ENCODE measurements around the gene MAN1B1.
"Not testable (repeated sequence)": the region's sequence is repeated elsewhere in the genome, so short reads cannot be mapped to it uniquely, and the experiment has no call there.

Gene MAN1B1

DNA sequence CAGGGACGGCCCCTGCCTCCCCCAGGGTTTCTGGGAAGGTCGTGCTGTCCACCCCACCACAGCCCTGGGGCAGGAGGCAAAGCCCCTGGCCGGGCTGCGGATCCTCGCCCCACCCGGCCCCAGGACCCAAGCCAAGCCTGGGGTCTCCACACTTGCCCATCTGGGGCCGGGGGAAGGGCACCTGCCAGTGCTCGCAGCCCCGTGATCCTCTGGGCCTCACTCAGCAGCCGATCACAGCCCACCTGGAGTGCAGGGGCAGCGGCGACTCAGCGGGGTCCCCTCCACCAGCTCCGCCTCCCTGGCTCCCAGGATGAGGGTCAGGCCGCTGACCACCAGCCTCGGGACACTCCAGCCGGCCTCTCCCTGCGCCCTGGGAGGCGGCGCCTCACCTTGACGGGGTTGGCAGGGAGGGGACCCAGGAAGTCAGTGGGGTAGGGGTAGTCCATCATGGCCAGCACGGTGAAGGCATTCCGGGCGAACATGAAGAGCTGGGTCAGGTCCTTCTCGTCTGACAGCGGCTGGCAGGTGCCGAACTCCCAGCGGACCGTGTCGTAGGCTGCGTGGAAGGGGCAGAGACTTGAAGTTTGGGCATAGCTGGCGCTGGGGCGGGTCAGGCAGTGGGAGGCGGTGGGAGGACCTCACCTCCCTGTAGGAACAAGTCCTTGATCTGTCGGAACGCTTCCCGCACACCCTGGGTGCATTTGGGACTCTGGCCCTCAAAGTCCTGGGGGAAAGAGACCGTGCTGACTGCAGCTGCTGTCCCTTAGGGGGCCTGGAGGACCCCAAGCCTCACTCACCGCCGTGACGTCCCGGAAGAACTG is 26.0 kb downstream of the MAN1B1 start:
- TF ChIP-seq ZNF274 (IDR thresholded peaks at IDR 0.05; ENCODE audit: low read depth, low read length), result no peak
- H3K4me3 ChIP-seq (ENCODE audit: low read length), result no peak overlapping the region

DNA sequence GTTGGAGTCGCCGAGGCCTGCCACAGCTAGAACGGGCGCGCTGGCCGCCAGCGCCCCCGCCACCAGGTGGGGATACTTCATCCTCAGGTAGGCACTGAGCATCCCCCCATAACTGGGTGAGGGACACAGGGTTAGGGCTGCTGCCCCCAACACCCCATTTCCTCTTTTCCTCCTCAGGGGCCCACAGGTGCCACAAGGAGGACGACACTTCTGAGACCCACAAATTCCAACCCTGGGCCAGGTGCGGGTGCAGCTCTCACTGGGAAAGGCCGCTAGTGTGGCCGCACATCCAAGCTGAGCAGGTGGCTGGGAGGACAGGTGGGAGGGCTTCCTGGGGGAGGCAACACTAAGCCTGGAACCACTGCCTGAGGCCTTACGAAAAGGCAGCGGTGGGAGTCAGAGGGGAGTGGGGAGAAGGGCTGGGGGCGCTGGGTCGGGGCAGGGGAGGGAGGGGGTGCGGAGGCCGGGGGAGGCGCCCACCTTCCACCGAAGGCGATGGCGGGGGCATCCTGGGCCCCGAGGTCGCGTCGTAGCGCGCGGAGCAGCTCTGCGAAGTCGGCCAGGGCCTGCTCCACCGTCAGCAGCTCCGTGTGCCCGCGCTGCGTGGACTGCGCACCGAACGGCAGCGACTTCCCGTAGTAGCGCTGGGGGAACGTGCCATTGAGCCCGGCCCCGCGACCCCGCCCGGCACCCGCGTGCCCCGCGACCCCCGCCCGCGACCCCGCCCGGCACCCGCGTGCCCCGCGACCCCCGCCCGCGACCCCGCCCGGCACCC is 26.8 kb downstream of the MAN1B1 start:
- H3K4me3 ChIP-seq (ENCODE audit: low read length), result no peak overlapping the region; the same call in 1 of the 2 replicates
- no peak for TF ChIP-seq ZNF274 (IDR thresholded peaks at IDR 0.05; ENCODE audit: low read depth, low read length)

DNA sequence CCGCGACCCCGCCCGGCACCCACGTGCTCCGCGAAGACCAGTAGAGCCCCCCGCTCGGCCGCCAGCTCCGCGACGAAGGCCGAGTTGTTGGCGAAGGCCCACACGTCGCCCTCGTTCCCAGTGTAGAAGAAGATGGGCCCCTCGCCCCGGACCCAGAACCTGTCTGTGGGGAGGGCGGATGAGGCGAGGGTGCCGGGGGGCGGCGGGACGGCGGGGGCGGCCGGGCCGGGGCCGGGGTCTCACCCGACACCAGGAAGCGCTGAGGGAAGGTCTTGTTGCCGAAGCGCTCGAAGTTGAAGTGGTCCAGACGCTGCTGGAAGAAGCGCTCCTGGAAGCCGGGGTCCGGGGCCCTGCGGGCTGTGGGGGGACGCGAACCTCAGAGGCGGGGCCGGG is 27.4 kb downstream of the MAN1B1 start:
- H3K4me3 ChIP-seq (ENCODE audit: low read length), result peak overlapping the region; percentile 66; the same call in 1 of the 2 replicates
- TF ChIP-seq ZNF274 (IDR thresholded peaks at IDR 0.05; ENCODE audit: low read depth, low read length), result no peak

DNA sequence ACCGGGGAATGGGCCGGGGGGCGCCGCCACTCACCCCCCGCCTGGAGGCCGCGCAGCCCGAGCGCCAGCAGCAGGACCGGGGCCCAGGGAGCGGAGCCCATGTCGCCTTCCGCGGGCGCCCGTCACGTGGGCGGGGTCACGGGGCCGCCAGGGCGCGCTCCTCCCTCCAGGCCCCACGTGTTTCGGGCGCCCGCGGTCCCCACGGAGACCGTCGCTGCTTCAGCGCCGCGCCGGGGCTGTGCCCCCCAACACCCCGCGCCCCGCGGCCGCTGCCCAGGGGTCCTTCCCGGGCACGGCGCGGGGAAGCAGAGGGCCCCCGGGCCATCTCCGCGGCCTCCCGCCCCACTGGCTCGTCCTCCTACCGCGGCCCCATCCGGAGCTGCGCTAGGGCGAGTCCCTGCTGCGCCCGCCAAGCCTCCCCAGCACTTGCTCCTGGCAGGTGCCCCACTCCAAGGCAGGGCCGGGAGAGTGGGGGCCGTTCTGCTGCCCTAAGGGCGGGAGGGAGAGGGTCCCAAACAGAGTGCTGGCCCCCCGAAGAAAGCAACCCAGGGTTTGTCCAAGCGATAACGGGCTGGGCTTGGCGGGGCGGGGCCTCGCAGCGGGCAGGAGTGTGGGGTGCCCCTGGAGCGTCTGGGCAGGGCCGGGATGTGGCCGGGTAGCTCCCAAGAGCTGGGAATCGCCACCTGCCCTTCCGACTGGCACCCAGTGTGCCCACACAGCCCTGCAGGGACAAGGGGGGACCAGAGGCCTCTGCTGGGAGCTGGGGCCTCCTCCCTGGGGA is 28.0 kb downstream of the MAN1B1 start, which contains the start of gene DPP7:
Gene DPP7 (minus strand): TSS at position 121 of the 781 bp plus-strand sequence. CDS start 20 bp downstream, at position 101.
- no peak for TF ChIP-seq ZNF274 (IDR thresholded peaks at IDR 0.05; ENCODE audit: low read depth, low read length)
- H3K4me3 ChIP-seq (ENCODE audit: low read length), result peak within 1 kb of the TSS; percentile 66; the same call in 1 of the 2 replicates

DNA sequence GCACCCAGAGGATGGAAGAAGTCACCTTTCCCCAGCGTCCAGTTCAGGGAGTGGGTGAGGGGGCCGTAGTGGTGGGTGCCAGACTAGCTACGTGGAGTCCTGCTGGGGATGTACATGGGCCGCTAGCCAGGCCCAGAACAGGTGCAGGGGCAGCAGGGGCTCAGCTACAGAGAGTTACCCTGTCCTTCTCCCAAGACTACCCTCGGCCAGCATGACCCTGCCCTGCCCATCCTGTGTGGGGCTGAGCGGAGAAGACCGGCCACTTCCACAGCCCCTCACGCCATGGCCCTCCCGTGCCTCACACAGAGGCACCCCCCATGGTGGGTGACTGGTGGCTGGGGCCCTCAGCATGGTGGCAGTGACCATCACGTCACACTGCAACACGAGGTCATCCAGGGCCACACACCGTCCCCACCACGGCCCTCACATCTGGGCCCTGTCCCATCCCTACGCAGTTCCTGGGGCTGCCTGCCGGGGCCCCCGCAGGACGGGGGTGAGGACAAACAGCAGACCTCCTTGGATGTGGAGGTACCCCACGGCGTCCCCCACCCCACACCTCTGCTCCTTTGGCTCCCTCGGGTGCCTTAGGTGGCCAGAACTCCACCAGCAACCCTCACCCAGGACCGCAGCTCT is 28.7 kb downstream of the MAN1B1 start:
- H3K4me3 ChIP-seq (ENCODE audit: low read length), result no peak overlapping the region
- TF ChIP-seq ZNF274 (IDR thresholded peaks at IDR 0.05; ENCODE audit: low read depth, low read length), result no peak

DNA sequence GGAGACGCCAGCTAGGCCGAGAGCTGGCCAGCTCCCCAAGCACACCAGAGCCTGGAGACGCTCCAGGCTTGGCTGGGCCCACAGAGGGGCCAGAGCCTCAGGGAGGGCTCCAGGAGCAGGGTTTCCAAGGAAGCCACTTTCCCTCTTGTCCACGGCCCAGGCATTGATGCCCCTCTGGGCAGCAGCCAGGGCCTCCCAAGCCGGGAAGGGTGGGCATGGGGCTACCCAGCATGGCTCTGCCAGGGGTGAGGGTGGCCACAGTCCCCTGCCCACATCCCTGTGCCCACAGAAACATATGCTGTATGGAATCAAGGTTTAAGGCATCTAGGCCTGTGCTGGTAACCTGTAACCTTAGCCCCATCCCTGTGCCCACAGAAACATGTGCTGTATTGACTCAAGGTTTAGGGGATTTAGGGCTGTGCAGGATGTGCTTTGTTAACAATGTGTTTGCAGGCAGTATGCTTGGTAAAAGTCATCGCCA is 29.3 kb downstream of the MAN1B1 start:
- no peak for TF ChIP-seq ZNF274 (IDR thresholded peaks at IDR 0.05; ENCODE audit: low read depth, low read length)

DNA sequence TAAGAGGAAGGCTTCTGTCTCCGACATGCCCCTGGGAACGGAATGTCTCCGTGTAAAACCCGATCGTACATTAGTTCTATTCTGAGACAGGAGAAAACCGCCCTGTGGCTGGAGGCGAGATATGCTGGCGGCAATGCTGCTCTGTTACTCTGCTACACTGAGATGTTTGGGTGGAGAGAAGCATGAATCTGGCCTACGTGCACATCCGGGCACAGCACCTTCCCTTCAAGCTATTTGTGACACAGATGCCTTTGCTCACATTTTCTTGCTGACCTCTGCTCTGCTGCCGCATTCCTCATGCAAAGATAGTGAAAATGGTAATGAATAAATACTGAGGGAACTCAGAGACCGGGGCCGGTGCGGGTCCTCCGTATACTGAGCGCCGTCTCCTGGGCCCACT is 29.9 kb downstream of the MAN1B1 start:
- no peak for TF ChIP-seq ZNF274 (IDR thresholded peaks at IDR 0.05; ENCODE audit: low read depth, low read length)
- H3K4me3 ChIP-seq (ENCODE audit: low read length), result no peak overlapping the region

More for the DNA sequence above, 29.3 kb downstream of the MAN1B1 start:
- H3K4me3 ChIP-seq (ENCODE audit: low read length), result no peak overlapping the region

DNA sequence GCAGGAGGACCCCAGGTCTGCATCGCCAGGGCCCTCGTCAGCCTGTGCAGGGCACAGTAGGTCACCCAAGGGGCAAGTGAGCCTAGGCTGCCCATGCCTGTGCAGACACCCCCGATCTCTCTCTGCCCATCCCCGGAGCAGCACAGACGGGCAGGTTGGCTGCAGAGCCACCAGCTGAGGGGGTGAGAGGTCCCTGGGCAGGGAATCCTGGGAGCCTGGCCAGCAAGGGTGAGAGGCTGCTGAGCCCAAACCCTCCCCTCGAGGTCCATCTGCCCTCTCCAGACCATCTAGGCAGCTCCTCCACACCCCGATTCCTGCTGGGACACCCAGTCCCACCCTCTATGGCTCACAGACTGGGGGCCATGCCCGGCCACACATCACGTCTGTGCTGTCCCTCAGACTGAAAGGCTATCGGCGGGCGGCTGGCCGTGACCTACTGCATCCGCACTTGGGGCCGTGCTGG is 30.5 kb downstream of the MAN1B1 start:
- no peak for TF ChIP-seq ZNF274 (IDR thresholded peaks at IDR 0.05; ENCODE audit: low read depth, low read length)
- H3K4me3 ChIP-seq (ENCODE audit: low read length), result no peak overlapping the region

DNA sequence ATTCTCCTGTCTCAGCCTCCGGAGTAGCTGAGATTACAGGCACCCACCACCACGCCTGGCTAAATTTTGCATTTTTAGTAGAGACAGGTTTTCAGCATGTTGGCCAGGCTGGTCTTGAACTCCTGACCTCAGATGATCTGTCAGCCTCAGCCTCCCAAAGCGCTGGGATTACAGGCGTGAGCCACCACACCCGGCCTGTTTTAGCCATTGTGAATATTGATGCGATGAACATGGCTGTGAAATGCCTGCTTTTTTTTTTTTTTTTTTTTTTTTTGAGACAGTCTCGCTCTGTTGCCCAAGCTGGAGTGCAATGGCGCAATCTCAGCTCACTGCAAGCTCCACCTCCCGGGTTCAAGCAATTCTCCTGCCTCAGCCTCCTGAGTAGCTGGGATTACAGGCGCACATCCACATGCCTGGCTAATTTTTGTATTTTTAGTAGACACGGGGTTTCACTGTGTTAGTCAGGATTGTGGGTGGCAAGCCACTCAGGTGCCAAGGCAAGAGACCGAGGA is 31.4 kb downstream of the MAN1B1 start:
- not testable (repeated sequence) for H3K4me3 ChIP-seq (ENCODE audit: low read length)

DNA sequence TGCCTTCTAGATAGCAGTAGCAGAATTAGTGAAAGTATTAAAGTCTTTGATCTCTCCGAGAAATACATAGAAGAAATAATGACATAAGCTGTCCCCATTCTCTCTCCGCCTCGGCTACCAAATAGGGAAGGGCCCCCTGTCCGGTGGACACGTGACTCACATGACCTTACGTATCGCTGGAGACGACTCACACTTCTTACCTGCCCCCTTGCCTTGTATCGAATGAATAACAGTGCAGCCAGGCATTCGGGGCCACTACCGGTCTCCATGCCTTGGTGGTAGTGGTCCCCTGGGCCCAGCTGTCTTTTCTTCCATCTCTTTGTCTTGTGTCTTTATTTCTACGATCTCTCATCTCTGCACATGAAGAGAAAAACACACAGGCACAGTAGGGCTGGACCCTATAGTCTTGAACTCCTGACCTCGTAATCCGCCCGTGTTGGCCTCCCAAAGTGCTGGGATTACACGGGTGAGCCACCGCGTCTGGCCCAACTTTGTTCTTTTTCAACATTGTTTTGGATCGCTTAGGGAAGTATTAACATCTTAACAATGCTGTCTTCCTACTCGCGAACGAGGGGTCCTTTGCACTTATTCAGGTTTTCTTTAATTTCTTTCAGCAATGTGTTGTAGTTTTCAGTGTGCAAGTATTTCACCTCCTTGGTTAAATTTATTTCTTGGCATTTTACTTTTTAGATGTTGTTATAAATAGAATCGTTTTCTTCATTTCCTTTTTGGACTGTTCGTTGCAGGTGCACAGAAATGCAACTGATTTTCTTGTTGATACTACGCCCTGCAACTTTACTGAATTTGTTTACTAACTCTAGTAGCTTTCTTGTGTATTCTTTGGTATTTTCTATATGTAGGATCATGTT is 35.4 kb downstream of the MAN1B1 start:
- H3K4me3 ChIP-seq (ENCODE audit: low read length), result peak overlapping the region; percentile 33; the same call in 1 of the 2 replicates

DNA sequence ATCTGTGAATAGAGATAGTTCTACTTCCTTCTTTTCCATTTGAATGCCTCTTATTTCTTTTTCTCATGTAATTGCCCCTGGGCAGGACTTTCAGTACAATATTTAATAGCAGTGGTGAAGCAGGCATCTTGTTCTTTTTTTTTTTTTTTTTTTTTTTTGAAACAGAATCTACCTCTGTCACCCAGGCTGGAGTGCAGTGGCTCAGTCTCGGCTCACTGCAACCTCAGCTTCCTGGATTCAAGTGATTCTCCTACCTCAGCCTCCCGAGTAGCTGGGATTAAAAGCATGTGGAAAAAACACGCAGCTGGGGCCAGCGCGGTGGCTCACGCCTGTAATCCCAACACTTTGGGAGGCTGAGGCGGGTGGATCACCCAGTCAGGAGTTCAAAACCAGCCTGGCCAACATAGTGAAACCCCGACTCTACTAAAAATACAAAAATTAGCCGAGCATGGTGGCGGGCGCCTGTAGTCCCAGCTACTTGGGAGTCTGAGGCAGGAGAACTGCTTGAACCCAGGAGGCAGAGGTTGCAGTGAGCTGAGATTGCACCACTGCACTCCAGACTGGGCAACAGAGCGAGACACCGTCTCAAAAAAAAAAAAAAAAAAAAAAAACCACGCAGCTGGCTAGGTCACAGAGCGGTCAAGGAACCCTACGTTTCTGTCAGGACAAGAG is 36.1 kb downstream of the MAN1B1 start:
- peak overlapping the region; percentile 13; the same call in 1 of the 2 replicates for H3K4me3 ChIP-seq (ENCODE audit: low read length)

DNA sequence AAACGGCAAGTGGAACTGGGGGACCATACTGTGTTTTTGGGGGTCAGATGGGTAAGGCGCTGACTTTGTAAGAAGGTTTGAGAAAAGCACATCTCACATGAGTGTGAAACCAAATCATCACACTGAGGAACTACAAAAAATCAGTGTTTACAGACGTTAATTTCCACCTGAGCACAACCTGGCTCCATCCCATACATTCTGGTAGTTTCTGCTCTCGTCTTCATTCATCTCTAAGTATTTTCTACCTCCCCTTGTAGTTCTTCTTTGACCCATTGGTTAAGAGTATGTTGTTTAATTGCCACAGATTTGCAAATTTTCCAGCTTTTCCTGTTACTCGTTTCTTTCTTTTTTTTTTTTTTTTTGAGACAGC is 36.7 kb downstream of the MAN1B1 start:
- no peak for TF ChIP-seq ZNF274 (IDR thresholded peaks at IDR 0.05; ENCODE audit: low read depth, low read length)

DNA sequence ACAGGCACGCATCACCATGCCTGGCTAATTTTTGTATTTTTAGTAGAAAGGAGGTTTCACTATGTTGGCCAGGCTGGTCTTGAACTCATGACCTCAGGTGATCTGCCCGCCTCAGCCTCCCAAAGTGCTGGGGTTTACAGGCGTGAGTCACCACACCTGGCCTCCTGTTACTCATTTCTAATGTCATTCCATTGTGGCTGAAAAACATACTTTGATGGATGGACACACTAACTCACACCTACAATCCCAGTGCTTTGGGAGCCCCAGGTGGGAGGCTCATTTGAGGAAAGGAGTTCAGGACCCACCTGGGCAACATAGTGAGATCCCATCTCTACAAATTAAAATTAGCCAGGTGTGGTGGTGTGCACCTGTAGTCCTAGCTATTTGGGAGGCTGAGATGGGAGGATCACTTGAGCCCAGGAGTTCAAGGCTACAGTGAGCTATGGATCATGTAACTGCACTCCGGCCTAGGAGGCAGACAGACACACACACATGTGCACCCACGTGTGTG is 37.2 kb downstream of the MAN1B1 start:
- not testable (repeated sequence) for H3K4me3 ChIP-seq (ENCODE audit: low read length)

More for the DNA sequence above, 36.7 kb downstream of the MAN1B1 start:
- peak overlapping the region; percentile 13; the same call in 1 of the 2 replicates for H3K4me3 ChIP-seq (ENCODE audit: low read length)
